NCI-H2107 treated with DMSO at 0.1 percent for 48 hours (cell line): ENCODE results near the gene TYROBP.
"Not testable (repeated sequence)": the region's sequence is repeated elsewhere in the genome, so short reads cannot be mapped to it uniquely, and the experiment has no call there.

ENCODE experiments used
- DNase-seq: peaks from one replicate; lab custom pipeline; 2025; ENCODE audit not compliant: unreplicated experiment; lab: John Stamatoyannopoulos, UW

TYROBP gene

GRCh38 chr19:35901854-35902661, 6.0 kb downstream of the TYROBP start, which contains the start of gene HCST:
Gene HCST, plus strand, starts transcription at chr19:35902529. Its CDS starts 65 bp downstream, at chr19:35902594.
- DNase-seq, result no peak

DNA sequence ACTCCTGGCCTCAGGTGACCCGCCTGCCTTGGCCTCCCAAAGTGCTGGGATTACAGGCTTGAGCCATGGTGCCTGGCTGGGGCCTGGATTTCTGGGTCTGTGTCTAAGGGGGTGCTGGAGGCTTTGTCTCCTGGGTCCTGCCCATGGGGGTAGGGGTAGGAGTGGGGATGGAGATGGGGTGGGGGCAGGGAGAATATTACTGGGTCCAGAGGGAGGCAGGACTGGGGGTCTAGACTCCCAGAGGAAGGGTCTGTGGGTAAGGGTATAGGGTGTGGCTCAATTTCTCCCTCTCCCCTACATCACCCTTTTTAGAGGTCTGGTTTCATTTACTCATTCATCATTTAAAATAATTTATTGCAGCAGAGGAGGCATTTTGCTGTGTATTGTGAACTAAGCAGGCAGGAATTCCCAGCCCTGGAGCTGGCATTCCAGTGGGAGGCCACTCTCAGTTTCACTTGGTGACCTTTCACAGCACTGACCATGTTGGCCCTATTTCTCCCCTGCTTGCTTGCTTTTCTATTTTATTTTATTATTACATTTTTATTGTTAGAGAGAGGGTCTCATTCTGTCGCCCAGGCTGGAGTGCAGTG, 6.9 kb downstream of the TYROBP start:
- no peak for DNase-seq

- peak; percentile 10 for DNase-seq
These were observed 8.4 kb downstream of the TYROBP start for GRCh38 chr19:35899547-35900214.

GRCh38 chr19:35898499-35898809, 9.6 kb downstream of the TYROBP start:
- no peak for DNase-seq

DNA sequence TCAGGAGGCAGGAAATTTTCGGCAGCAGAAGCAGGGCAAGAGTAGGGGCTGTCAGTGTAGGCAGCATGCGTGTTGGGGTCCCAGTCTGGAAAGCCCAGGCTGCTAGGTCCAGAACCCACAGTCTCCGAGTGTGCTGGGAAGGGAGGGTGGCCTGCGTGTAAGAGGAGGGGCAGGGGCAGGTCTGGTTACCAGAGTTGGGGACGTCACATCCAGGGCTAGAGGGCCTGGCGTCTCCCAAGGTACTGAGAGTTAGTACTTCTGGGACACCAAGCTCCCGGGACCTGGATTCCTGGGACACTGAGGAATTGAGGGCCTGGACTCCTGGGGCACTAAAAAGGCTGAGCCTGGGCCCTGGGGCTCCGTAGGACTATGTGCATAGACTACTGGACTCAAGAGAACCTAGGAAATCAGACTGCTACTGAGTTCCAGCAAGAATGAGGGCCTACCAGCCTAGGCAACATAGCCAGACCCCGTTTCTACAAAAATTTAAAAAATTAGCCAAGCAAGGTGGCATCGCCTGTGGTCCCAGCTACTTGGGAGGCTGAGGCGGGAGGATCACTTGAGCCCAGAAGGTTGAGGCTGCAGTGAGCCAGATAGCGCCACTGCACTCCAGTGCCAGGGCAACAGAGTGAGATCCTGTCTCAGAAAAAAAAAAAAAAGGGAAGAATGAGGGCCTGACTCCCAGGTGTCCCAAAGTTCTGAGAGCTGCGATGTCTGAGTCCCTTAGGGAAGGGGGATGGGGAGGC, 10.2 kb downstream of the TYROBP start:
- DNase-seq, result no peak

GRCh38 chr19:35896643-35897040, 11.5 kb downstream of the TYROBP start:
- DNase-seq, result no peak

DNA sequence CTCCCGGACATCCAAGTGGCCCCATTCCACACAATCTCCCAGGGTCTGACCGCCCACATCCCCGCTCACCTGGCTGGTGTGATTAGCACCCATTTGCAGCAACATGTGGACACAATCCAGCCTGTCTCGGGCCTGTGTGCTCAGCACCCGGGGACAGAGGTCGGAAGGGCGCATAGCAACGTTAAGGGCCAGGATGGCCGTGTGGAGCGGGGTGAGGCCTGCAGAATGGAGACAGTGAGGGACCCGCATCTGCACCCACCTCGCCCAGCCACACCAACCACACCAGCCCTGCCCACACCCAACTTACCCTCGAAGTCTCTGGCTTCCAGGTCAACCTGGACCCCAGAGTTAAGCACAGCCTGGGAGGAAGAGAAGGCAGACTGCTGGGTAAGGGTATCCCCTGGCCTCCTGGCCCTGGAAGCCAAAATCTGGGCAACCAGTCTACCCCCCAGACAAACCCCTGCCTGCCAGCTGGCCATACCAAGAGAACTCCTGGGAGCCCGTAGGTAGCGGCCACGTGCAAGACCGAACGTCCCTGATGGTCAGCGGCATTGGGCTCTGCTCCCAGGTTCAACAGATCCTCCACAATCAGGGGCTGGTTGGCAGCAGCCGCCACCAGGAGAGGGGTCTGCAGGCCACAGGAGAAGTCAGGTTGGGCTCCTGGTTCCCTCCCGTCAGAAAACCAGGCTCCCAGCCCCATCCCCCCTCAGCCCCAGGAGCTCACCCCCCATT, 12.0 kb downstream of the TYROBP start:
- no peak for DNase-seq

- DNase-seq, result no peak
These were observed 13.8 kb downstream of the TYROBP start for GRCh38 chr19:35894342-35894741.

- DNase-seq, result not testable (repeated sequence)
These were observed 16.3 kb downstream of the TYROBP start for GRCh38 chr19:35891819-35892218.

DNA sequence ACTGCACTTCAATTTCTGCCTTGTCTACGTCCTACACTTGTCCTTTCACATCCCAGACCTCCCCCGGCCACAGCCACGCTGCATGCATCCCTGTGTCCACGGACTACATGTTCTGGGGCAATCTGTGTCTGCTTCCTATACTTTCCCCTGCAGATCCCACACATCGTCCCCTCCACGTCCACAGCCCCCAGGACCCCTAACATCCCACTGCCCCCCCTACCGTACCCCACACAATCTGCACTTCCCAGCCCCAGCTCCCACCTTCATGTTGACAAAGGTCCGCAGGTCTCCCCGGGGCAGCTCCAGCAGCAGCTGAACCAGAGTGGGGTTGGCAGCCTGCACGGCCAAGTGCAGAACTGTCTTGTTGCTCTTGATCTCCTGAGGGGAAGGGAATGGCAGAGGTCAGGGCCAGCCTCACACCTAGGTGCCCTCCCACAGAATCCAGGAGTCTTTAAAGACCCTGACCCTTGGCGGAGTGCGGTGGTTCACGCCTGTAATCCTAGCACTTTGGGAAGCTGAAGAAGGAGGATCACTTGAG, 17.9 kb downstream of the TYROBP start:
- DNase-seq, result no peak

GRCh38 chr19:35889370-35890112, 18.6 kb downstream of the TYROBP start:
- DNase-seq, result no peak

GRCh38 chr19:35888398-35888797, 19.7 kb downstream of the TYROBP start:
- no peak for DNase-seq

GRCh38 chr19:35887197-35887596, 20.9 kb downstream of the TYROBP start:
- no peak for DNase-seq

GRCh38 chr19:35885904-35886303, 22.2 kb downstream of the TYROBP start:
- no peak for DNase-seq

DNA sequence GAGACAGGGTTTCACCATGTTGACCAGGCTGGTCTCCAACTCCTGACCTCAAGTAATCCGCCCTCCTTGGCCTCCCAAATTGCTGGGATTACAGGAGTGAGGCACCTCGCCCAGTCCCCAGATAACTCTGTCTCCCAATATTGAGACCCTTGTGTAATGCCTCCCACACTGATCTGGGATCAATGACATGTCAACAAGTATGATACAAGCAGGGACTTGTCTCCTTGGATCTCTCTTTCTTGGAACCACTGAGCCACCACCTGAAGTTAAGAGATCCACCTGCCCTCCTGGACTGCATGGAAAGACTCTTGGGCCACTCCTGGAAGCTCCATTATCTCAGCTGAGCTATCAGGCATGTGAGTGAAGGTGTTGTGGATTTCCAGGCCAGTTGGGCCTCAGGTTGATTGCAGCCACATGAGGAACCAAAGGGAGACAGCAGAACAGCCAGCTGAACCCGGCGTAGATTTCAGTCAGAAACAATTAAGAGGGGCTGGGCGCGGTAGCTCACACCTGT, 22.8 kb downstream of the TYROBP start:
- no peak for DNase-seq

DNA sequence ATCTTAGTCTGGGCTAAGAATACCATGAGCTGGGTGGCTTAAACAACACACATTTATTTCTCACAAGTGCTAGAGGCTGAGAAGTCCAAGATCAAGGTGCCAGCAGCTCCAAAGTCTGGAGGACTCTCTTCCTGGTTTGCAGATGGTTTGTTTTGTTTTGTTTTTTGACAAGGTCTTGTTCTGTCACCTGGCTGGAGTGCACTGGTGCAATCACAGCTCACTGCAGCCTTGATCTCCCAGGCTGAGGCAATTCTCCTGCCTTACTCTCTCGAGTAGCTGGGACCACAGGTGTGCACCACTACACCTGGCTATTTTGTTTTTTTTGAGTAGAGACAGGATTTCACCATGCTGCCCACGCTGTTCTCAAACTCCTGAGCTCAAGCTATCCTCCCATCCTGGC, 24.2 kb downstream of the TYROBP start:
- no peak for DNase-seq

- peak; percentile 72 for DNase-seq
These were observed 25.8 kb downstream of the TYROBP start for GRCh38 chr19:35882114-35882832.

GRCh38 chr19:35879770-35880317, 28.3 kb downstream of the TYROBP start:
- DNase-seq, result no peak

DNA sequence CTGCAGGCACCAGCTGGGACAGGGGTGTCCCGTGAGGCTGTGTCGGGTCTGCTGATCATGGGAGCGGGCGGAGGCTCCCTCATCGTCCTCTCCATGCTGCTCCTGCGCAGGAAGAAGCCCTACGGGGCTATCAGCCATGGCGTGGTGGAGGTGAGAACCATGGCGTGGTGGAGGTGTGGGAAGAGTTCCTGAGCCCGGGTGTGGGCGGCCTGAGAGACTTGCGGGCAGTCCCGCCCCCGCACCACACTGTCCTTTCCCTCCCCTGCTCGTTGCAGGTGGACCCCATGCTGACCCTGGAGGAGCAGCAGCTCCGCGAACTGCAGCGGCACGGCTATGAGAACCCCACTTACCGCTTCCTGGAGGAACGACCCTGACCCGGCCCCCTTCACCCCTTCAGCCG, 29.0 kb downstream of the TYROBP start:
- DNase-seq, result no peak
